Measurements from ENCODE around the gene TMEM123.

GRCh38 chr11:102420547-102420946 is 32.0 kb downstream of the TMEM123 start:
- no peak for TF ChIP-seq CTCF (IDR thresholded peaks at IDR 0.05)
- no peak for TF ChIP-seq EZH2 (IDR thresholded peaks at IDR 0.05; ENCODE audit: borderline replicate concordance, insufficient read depth, low read depth, low read length, poor library complexity, severe bottlenecking)

All from B cell (primary cell).